UCSD-AML1 (cell line): ENCODE results near the gene ZNHIT3.
"Not testable (repeated sequence)": the region's sequence is repeated elsewhere in the genome, so short reads cannot be mapped to it uniquely, and the experiment has no call there.

ENCODE experiments used
- DNase-seq: peaks from one replicate; lab custom pipeline; 2025; ENCODE audit not compliant: unreplicated experiment; lab: John Stamatoyannopoulos, UW

Gene ZNHIT3

GRCh38 chr17:36482611-36483504, 3.6 kb upstream of the ZNHIT3 start:
- peak; percentile 79 for DNase-seq

GRCh38 chr17:36484021-36484420, 2.5 kb upstream of the ZNHIT3 start:
- not testable (repeated sequence) for DNase-seq

- no peak for DNase-seq
Observed at GRCh38 chr17:36485027-36485426, 1.5 kb upstream of the ZNHIT3 start.

- DNase-seq: no peak
Observed at GRCh38 chr17:36485805-36486203, 677 bp upstream of the ZNHIT3 start.

- no peak for DNase-seq
Observed at GRCh38 chr17:36493956-36494355, 7.5 kb downstream of the ZNHIT3 start.

- no peak for DNase-seq
Observed at GRCh38 chr17:36494674-36495073, 8.2 kb downstream of the ZNHIT3 start.

GRCh38 chr17:36495076-36495578, 8.6 kb downstream of the ZNHIT3 start:
- no peak for DNase-seq

- no peak for DNase-seq
Observed at GRCh38 chr17:36496018-36496789, 9.7 kb downstream of the ZNHIT3 start.

GRCh38 chr17:36498155-36498554, 11.7 kb downstream of the ZNHIT3 start:
- no peak for DNase-seq

GRCh38 chr17:36498560-36499300, 12.2 kb downstream of the ZNHIT3 start:
- DNase-seq: no peak

- no peak for DNase-seq
Observed at GRCh38 chr17:36500745-36501225, 14.3 kb downstream of the ZNHIT3 start.

GRCh38 chr17:36501351-36501750, 14.9 kb downstream of the ZNHIT3 start:
- DNase-seq: no peak

- no peak for DNase-seq
Observed at GRCh38 chr17:36501963-36502362, 15.5 kb downstream of the ZNHIT3 start.

GRCh38 chr17:36503456-36504155, 17.1 kb downstream of the ZNHIT3 start:
- DNase-seq: no peak

GRCh38 chr17:36504156-36504545, 17.7 kb downstream of the ZNHIT3 start:
- no peak for DNase-seq

- no peak for DNase-seq
Observed at GRCh38 chr17:36505171-36505570, 18.7 kb downstream of the ZNHIT3 start.

- no peak for DNase-seq
Observed at GRCh38 chr17:36506249-36506826, 19.9 kb downstream of the ZNHIT3 start.

- no peak for DNase-seq
Observed at GRCh38 chr17:36506831-36507230, 20.4 kb downstream of the ZNHIT3 start.

- DNase-seq: no peak
Observed at GRCh38 chr17:36507266-36507665, 20.8 kb downstream of the ZNHIT3 start.

- not testable (repeated sequence) for DNase-seq
Observed at GRCh38 chr17:36508439-36508838, 22.0 kb downstream of the ZNHIT3 start.
